ENCODE data around the gene SUCLA2.

DNA sequence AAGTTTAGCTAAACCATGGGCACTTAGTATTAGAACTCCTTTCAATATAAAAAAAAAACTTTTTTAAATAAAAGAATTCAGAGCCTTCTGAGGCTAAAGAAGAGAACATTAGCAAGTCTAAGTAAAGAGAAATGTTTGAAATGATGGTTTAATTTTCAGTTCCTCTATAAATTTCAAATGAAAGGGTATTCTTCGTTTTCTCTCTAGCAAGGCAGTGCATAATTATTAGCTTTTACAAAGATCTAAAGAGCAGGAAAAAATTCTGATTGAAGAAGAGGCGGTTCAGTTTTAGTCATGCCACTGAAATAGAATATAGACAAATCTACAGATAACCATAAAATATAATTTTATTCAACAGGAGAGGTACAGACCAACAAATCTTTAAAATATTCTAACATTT, 18.0 kb downstream of the SUCLA2 start:
- TF ChIP-seq CTCF (IDR thresholded peaks at IDR 0.05) (no peak), POLR2A (IDR thresholded peaks at IDR 0.05) (no peak)

Data from tibial nerve (tissue), 3 donors.